Fibroblast of peridontal ligament (primary cell): ENCODE data around the gene NDUFAB1.
"Not testable (repeated sequence)": the region's sequence is repeated elsewhere in the genome, so short reads cannot be mapped to it uniquely, and the experiment has no call there.

Source experiments
- DNase-seq: peaks from one replicate; pipeline ENCODE4 v3.0.0-alpha.2; 2010; ENCODE audit errors: extremely low read depth

The NDUFAB1 gene

GRCh38 chr16:23584186-23585076, 11.7 kb downstream of the NDUFAB1 start:
- DNase-seq = no peak

DNA sequence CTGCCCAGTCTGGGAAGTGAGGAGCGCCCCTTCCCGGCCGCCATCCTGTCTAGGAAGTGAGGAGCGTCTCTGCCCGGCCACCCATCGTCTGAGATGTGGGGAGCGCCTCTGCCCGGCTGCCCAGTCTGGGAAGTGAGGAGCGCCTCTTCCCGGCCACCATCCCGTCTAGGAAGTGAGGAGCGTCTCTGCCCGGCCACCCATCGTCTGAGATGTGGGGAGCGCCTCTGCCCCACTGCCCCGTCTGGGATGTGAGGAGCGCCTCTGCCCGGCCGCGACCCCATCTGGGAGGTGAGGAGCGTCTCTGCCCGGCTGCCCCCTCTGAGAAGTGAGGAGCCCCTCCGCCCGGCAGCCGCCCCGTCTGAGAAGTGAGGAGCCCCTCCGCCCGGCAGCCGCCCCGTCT, 12.8 kb downstream of the NDUFAB1 start:
- DNase-seq = not testable (repeated sequence)

DNA sequence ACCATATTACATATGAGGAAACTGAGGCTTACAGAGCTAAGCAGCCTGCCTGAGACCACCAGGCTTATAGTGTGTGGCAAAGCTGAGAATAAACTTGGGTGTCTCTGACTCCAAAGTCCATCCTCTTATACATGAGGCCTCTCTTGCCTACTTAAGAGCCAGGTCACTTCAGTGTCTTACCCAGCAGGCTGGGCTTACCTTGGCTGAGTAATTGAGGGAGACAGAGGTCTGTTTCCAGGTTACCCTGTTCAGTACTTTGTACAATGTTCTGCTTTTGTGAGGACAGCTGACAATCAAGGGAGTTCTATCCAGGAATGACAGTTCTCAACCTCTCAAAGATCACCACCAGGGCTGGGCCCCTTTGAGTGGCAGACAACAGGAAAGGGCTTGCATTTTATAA, 14.4 kb downstream of the NDUFAB1 start:
- DNase-seq = no peak

DNA sequence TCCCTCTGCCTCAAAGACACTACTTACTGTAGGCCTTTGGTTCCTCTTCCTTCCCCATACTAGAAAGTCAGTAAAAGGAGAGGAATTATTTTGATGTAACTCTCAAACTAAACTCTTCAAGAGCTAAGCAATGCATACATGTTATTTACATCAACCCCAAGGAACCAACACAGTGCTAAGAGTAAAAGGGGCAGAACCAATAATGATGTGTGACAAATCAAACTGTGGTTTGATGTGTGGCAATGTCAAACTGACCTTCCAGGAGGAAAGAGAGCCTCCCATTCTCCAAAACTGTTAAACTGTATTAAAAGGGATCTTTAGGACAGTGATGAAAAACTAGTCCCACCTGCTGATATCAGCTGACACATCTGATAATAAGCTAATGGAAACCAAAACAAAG, 15.7 kb downstream of the NDUFAB1 start:
- no peak for DNase-seq

GRCh38 chr16:23579371-23579770, 16.7 kb downstream of the NDUFAB1 start:
- no peak for DNase-seq

DNA sequence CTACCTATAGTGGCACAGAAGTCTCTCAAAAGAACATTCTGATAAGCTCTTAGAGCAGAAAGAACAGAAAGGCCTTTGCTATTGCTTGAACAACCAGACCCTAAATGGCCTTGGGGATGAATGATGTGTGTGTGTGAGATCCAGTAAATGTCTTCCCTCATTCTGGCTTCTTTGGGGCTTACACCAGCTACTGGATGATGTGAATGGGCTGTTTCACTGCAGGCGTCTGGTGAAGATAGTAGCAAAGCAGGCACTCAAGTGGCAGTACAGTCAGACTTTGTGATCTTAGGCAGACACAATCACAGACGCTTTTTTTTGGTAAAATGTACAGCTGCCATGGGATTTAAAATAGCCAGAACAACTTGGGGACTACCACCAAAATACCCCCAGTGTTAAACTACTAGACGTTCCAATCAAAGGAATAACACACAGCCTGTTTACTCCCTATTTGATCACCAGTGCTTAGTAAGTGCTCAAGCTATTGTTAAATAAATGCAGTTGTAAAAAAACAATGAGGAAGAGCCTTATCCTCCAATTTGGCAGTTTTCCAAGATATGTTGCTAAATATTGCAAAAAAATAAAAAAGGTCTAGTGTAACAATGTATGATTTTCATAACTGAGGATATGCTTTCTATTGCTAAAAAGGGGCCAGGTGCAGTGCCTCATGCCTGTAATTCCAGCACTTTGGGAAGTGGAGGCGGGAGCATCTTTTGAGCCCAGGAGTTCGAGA, 17.9 kb downstream of the NDUFAB1 start:
- DNase-seq = peak; percentile 25

DNA sequence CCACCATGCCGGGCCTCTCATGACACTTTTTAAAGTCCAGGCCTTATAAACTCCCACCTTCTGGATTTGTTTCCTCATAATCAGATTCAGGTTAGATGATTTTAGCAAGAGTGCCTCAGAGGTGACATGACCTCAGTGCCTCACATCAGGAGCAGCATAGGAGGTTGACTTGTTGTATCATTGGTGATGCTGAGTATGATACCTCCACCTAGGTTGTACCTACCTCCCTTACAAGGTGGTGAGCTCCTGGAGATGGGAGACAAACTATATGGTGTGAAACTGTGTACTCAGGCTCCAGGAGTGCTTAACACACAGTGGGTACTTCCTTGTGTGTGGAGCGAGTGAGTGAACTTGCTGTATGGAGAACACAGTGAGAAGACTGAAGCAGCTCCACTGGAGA, 18.6 kb downstream of the NDUFAB1 start:
- no peak for DNase-seq

DNA sequence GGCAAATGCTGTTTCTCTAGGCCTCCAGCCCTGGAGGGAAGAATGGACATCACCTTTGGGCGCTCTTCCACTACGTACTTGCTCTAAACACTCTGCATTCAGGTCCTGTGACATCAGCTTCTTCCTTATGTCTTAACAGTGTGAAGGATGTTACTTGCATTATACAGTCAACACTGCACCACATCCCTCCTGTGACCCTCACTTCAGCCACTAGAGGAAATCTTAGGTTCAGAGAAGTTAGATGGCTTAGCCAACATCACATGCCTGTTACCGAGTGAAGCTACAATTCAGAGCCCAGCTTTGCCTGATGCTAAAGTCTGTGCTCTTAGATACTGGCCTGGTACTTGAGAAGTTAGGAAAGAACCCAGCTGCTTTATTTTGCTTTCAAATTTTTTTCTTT, 20.3 kb downstream of the NDUFAB1 start:
- DNase-seq = no peak

GRCh38 chr16:23573817-23574216, 22.3 kb downstream of the NDUFAB1 start:
- DNase-seq = no peak

DNA sequence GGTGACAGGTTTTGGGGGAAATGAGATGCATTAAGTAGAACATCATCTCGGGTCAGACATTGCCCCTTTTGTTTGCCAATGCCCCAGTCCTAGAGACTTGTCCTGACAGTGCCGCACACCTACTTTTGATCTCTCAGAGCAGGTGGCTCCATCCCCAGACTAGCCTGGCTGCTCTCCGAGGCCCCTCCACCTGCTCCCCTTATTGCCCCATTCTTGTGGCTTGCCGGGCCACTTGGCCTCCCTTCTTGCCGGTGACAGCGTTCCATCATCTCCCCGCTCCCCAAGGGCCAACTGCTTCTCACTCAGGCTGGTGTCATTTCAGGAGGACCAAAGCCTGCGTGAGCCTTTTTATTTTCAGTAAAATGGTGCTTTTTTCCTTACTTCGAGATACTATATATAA, 23.7 kb downstream of the NDUFAB1 start:
- DNase-seq = no peak

DNA sequence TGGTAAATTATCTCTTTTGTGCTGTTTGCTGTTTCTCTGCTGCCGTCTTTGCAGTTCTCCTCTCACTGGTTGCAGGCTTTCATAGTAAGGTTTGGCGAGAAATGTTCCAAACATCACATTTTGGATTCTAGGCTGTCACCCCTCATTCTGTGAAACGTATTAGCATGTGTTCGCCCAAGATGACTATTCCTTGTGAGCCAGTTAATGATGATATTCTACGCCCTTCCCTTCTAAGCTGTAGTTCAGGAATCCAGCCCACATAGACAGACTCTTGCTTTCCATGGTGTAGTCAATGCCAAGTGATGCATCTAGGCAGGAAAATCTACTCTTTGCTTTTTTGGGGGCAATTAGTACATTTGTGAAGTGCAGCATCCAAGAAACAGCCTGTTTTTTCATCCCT, 24.2 kb downstream of the NDUFAB1 start:
- DNase-seq = no peak

GRCh38 chr16:23570992-23571632, 25.0 kb downstream of the NDUFAB1 start:
- no peak for DNase-seq

DNA sequence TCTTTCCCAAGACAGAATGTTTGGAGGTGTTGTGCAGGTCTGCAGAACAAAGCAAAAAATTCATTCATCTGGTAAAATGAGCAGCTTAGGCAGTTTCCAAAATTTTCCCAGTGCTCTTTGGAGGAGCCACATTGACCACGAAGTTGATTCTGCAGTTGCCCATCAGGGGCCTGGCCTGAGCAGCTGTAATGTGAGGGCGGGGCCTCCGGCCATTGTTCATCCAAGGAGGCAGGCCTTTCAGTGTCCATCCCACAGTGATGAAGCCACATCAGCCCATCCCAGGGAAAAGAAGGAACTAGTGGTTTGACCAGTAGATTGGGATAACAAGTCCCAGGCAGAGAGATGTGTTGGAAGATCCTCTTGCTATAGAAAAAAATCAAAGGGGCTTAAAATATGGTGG, 28.5 kb downstream of the NDUFAB1 start:
- no peak for DNase-seq

DNA sequence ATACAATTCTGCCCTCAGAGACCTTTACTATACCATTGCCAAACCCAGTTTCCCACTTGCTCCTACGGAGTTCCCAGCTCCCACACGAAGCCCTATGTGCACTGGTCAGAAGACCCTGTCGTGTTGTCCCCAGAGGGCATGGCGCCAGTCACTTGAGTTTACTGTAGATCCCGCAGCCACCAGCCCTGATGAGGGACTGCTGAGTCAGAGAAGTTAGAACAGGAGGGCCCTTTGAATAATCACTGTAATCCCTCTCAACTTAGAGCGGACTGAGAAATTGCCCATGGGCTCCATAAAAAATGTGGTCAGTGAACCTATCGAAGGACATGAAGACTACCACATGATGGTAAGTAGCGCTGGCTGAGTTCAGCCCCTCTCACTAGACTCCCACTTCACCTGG, 29.4 kb downstream of the NDUFAB1 start:
- no peak for DNase-seq

DNA sequence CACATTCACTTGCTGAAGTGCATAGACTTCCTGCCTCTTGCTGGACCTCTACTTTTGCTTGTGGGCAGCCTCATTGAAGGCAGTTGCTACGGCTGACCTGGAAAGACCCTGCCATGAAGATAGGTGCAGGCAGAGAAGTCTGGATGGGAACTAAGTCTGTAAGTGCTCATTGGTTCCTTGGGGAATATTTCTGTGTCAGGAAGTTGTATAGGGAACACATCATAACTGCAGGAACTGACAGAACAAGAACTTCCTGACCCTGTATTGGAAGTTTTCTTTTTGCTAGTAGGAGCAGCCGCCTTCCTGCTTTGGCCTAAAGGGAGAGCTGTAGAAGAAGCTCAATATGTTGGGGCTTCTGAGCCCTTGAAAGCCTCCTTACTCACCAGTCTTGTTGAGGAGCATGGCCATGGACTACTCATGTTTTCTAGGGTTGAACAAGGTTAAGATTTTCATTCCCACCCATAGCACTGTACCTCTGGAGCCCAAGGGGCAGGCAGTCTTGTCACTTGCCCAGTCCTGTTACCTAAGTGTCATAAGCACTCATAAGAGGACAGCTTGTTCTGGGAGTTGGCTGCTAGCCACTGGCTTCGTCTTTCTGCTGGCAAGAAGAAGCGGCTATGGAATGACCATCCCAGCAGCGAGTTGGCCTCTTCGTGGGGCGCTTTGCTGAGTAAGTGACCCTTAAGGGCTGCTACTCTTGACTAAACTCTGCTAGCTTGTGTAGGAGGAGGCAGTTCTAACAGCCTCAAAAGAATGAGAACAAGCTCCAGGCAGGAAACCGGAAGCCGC, 31.3 kb downstream of the NDUFAB1 start:
- no peak for DNase-seq

DNA sequence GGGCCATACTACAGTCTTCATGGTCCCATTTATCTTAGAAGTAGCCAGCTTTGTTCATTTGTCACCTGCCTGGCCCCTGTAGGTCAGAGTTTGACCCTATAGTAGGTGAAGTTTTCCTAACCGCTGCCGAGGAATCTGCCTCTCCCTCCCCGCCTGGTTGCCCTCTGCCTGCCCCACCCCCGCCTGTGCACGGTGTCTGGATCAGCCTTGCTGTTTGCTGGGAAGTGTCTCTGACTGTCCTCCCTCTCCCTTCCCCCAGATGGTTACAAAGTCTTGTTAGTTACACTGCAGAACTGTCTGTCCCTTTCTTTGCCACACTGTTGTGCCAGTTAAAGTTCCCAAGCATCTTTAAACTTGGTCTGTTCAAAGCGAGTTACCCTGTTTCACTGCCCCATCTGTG, 32.9 kb downstream of the NDUFAB1 start:
- DNase-seq = no peak

- DNase-seq = no peak
Observed at GRCh38 chr16:23562505-23562904, 33.6 kb downstream of the NDUFAB1 start.

GRCh38 chr16:23561586-23561985, 34.5 kb downstream of the NDUFAB1 start:
- DNase-seq = no peak

DNA sequence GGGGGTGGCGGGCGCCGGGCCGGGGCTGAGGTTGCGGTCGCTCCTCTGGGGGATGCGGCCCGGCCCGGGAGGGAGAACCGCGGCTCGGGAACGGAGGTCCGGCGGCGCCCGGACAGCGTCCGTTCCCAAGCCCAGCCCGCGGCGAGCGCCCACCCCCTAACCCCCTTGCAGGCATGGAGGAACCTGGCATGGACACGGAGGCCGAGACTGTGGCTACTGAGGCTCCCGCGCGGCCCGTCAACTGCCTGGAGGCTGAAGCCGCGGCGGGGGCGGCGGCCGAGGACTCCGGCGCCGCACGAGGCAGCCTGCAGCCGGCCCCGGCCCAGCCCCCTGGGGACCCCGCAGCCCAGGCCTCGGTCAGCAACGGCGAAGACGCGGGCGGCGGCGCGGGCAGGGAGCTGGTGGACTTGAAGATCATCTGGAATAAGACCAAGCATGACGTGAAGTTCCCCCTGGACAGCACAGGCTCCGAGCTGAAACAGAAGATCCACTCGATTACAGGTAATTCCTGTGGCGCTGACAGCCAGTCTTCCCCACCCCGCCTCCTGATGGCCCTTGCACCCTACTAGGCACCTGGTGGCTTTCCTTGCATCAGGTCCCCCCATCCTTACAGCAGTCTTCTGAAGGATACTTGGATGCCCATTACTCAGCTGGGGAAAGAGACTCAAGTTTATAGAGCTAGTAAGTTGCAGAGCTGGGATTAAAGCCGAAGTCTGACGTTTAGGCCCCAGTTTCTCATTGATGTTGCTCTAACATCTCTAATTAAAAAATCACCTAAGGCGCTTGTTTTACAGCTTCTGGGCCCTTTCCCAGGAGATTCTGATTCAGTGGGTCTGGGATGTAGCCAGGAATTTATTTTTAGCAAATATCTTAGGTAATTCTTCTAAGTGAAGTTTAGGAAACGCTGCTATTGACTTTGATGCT, 38.1 kb downstream of the NDUFAB1 start:
- DNase-seq = peak; percentile 52

DNA sequence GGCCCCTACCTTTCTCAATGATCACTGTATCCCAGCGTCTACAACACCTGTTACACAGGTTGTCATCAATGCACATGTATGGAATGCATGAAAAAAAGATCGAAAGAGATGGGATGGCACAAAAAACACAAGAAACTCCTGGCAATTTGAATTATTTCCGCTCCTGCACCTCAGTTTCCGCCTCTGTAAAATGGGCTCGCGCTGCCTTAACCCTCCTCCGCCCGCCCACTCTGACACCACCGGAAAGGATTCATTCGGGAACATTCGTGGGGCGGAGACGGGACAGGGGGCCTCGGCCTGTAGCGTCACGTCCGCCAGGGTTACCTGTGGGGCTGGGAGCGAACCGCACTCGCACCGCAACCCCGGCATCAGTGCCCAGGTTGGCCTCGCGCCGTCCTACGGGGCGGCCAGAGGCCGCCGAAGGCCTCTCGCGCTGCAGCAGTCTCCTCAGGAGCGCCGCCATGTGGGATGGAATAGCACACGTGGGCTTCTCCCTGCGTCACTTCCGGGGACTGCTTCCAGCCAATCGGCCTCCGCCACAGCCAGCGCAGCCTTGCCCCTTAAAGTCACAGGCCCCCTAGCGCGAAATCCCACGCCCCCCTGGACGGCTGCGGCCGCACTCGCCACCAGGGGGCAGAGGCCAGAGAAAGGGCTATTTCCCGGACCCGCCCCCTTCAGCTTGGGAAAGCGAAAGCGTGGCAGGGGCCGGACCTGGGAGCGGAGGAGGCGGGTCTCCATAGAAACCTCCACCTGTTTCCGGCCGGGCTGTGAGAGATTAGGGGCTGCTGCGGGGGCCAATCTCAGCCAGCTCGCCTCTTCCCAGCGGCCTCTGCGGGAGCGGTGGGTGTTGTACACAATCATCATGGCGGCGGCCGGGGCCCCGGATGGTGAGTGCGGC, 39.0 kb downstream of the NDUFAB1 start, which contains the start of the genes EARS2 and UBFD1:
EARS2 (minus strand) TSS at position 470 of the 898 bp plus-strand sequence; CDS start at position 463, 7 bp downstream.
UBFD1 (plus strand) TSS at position 847 of the 898 bp plus-strand sequence; CDS start at position 863, 16 bp downstream.
- DNase-seq = peak; percentile 98
